ENCODE results near the gene KRT222.

The KRT222 gene

GRCh38 chr17:40651939-40652338, 13.0 kb downstream of the KRT222 start:
- DNase-seq = no peak

DNA sequence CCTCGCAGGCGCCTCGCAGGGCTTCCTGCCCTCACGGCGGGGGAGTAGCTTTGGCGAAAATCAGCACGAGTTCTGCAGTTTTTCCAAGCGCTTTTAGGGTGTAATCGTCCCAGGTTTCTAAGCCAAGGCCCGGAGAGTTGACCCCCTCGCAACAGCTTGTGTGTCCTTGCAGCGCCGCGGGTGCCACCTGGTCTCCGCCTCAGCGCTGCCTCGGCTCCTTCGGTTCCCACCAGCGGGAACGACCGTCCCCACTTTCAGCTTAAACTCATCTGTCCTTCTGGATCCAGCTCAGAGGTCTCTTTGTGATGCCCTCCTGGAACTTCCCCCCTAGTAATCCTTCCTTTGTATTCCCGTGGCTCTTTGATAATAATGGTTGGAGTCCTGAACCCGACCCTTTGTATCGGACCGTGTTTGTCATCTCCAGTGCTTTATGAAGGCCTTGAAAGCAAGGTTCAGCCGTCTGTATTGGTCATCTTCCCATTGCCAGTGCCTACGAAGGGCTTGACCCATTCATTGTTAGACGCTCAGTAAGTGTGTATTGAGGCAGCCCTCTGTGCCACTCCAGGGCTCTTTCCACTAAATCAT, 16.5 kb downstream of the KRT222 start:
- DNase-seq = peak; percentile 7

- DNase-seq = peak; percentile 74
Measured at GRCh38 chr17:40647624-40648383, 17.2 kb downstream of the KRT222 start, which contains the start of gene SMARCE1. Gene SMARCE1 (minus strand): TSS chr17:40647818. CDS start chr17:40645802, 2,016 bp downstream.

GRCh38 chr17:40646791-40647623, 18.0 kb downstream of the KRT222 start:
- peak; percentile 48 for DNase-seq

DNA sequence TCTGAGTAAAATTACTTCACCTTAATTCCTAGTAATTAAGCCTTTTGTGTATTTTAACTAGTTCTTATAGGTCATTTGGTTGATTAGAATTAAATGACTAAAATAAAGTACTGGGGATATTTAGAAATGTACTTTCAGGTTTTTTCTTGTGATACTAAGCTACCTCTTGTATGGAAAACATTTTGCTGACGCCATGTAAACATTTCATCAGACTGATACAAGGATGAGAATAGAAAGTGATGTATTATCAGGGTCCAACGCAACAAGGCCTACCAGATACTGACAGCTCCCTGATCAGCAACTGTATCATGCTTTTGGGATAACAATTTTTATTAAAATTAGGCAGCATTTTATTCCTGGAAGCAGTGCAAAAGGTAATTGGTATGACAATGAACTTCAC, 19.0 kb downstream of the KRT222 start:
- DNase-seq = peak; percentile 51

GRCh38 chr17:40645291-40645690, 19.7 kb downstream of the KRT222 start:
- DNase-seq = peak; percentile 16

- no peak for DNase-seq
Measured at GRCh38 chr17:40637931-40638330, 27.0 kb downstream of the KRT222 start.

GRCh38 chr17:40633871-40634270, 31.1 kb downstream of the KRT222 start:
- no peak for DNase-seq

DNA sequence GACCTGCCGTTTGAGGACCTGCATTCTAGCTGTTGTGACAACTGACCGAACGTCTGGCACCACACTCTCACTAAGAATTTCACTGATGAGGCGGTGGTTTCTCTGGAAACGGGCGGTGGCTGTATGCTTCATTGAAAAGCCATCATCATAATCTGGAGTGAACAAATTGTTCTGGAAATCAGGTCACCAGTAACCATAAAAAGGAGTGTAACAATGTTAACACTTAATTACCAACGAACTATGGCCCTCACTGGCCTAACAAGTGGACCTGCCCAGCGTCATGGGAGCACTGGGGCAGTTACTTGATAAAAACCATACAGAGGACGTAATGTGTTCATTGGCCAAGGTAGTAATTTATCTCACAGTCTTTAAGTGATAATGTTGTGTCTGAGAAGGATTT, 32.8 kb downstream of the KRT222 start:
- no peak for DNase-seq

GRCh38 chr17:40629842-40630241, 35.1 kb downstream of the KRT222 start:
- no peak for DNase-seq

DNA sequence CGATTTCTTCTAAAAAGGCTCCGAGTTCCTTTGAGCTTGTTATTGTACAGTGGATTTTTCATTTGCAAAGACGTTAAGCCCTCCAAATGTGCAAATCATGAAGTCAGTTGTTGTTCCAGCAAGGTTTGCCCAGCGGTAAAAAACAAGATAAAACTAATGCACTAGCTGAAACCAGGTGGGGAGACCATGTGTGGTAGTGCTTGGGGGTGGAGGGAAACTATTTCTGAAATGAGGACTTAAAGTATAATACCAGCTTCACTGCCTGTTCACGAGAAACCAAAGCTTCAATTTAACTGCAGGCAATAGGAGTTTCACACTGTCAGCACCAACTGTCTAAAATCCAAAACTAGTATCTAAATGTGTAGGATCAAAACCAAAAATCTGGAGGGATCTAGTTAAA, 39.7 kb downstream of the KRT222 start:
- DNase-seq = no peak

DNA sequence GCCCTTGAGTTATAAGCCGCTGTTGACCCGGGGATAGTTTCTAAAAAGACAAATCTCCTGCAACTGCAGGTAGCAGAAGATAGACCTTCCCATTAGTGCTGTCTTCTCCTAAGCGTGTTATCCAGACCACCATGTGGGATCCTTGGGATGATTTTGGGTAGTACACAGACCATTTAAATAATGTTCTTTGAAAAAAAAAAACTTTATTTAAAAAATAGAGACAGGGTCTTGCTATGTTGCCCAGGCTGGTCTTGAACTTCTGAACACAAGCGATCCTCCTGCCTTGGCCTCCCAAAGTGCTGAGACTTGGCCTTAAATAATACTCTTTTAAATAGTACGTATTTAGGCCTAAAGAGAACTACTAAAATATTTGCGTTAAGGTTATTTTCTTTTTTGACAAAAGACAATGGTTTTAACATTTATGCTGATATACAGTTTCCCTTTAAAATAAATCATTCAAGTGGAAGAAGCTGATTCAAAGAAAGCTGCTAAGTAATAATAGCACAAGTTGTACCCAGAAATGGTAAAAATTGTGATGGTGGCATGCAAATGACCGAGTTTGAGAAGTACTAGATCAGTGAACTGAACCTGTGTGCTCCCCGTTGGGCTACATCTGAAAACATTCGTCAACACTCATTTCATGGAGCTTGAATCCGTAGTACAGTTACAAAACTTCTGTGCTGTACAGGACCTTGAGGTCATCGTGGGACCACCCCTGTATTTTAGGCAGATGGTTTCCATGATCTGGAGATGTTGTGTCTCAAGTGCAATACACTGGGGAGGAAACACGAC, 41.4 kb downstream of the KRT222 start:
- DNase-seq = no peak

GRCh38 chr17:40622509-40622928, 42.5 kb downstream of the KRT222 start:
- DNase-seq = no peak

GRCh38 chr17:40621578-40621977, 43.4 kb downstream of the KRT222 start:
- DNase-seq = no peak

GRCh38 chr17:40621019-40621418, 44.0 kb downstream of the KRT222 start:
- DNase-seq = no peak

DNA sequence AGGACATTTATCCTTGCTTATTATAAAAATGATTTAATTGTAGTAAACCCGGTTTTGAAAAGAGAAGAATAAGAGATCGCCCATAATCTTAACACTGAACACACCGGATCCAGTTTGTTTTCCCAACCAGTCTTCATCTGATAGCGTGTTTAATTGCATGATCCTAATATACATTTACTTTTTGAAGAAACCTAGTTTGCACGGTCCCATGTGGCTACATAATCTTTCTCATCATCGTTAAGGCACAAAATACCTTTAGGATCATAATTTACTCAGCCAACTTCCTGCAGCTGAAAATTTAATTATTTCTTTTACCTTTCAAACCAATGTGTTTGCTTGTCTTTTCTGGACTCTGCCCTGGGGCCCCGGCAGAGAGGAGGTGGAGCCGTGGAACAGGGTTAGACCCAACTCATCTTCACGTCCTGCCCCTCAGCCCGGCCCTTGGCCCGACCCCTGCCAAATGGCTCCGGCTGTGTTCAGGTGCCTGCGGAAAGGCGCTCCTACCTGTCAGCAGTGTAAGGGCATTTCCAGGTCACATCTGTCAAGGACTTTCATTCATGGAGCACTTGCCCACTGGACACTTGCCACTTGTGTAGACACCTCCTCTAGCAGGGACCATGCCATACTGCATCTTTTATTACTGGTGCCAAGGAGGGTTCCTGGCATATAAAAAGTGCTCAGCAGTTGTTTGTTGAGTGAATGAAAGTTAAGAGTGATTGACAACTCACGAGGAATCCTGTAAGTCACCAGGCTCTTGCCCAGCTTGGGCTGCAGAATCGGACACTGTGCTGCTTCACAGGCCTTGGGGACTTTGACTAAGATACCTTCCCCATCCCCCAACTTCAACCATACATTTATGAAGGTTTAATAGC, 46.0 kb downstream of the KRT222 start:
- no peak for DNase-seq

DNA sequence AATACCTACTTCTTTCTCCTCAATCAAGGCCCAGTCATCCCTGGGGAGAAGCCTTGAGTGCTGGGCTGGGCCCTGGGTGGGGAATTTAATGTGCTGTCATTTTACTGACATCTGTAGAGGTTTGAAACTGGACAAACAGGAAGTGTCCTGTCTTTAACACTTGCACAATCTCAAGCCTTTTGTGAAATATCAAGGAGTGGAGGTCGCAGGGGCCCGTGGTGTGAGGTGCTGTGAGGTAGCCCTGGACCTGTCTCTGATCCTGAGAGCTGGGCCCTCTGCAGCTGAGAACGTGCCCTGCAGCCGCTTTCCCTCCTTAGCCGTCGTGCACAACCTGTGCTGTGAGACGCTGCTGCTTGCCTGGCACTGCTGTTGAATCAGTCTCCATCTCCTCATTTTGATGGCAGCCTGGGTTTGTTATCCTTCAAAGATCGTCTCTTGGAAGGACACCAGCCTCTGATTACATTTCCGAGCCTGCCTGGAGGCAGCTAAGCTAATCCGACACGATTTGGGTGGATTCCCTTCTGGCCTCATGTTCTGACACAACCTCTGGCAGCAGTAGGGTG, 47.2 kb downstream of the KRT222 start:
- DNase-seq = peak; percentile 79

- no peak for DNase-seq
Measured at GRCh38 chr17:40616592-40616991, 48.4 kb downstream of the KRT222 start.

- no peak for DNase-seq
Measured at GRCh38 chr17:40615841-40616476, 49.0 kb downstream of the KRT222 start.

GRCh38 chr17:40615068-40615840, 49.7 kb downstream of the KRT222 start:
- peak; percentile 93 for DNase-seq

Measured in inflammatory macrophage treated with lipopolysaccharide for 4 hours (primary cell).